Measurements from ENCODE around the gene SPTLC1. TPM values are rescaled to one million over a fixed set of nuclear protein-coding genes. Genes with fewer than 3 reads are reported as not detected.

Gene SPTLC1
- total and polyA plus RNA-seq, 2 of the 8 experiments (the other 6 are each of a cell fraction or from before 2014, with no cell fraction given), result 34.2 to 62.1 TPM

DNA sequence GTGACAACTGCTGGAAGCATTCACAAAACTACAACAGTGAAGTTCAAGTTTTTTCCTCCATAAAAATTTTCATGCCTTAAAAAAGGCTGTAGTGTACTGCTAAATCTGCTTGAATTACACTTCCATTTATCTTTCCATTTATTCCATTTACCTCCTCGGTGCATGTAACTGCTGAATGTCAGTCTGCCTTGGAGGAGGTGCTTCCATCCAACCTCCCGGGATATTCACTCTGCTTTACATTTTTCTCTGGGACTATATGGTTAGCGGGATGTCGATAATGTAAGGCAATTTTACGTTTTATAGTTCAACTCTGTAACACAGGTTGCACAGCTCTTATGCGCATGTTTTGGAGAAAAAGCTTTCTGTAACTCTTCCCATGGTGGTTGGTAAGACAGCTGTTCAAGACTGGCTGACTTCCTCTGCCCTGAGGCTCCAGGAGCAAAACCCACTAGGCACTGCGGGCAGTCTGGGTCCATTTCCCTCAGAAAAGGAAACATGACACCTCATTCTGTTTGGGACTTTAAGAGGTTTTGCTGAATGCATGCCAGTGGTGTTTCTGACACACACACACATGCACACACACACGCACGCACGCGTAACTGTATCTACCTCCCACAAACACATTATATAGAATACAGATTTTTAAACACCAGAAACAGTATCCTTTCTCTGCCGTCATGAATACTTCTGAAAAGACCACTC lies 66.1 kb downstream of the SPTLC1 start:
- H2AK5ac ChIP-seq (ENCODE audit: low read depth, low read length), result no peak overlapping the region
- H4K91ac ChIP-seq (replicated peaks; ENCODE audit: insufficient read length, low read length), result no peak overlapping the region
- FAIRE-seq (peak; percentile 74), DNase-seq (ENCODE audit: low read depth in 1 of 2, low spot score in 2 of 2) (no peak)
- H4K8ac ChIP-seq (ENCODE audit: extremely low read depth, insufficient read depth, low read length), result no peak overlapping the region
- peak overlapping the region; percentile 17; the same call in 1 of the 2 replicates for H3K18ac ChIP-seq (ENCODE audit: extremely low read depth, low read length)
- peak overlapping the region in 1 of 4 experiments; percentile 30; a peak in 2 of 8 replicates for H3K4me3 ChIP-seq (ENCODE audit: extremely low read depth in 1 of 4, insufficient read depth in 2 of 4, low read depth in 3 of 4, low read length in 4 of 4)
- H3K27ac ChIP-seq (ENCODE audit: low read depth, low read length), result no peak overlapping the region
- 58% methylated on average over 12 of the region's 12 CpGs; no CpG with 5 or more reads in 1 of the 2 experiments for WGBS, 2 experiments (ENCODE audit: extremely low coverage in 1 of 2, insufficient coverage in 1 of 2, insufficient read length in 1 of 2, insufficient replicate concordance in 2 of 2, low coverage in 1 of 2, low lambda C conversion rate in 2 of 2, missing lambda C conversion rate in 1 of 2)
- H2BK20ac ChIP-seq (ENCODE audit: low read length), result no peak overlapping the region
- H3K4ac ChIP-seq (replicated peaks; ENCODE audit: insufficient read length, low read depth, low read length), result no peak overlapping the region
- H3K27me3 ChIP-seq (replicated peaks in 1 of 4; ENCODE audit: control insufficient read depth in 3 of 4, extremely low read depth in 1 of 4, insufficient read depth in 3 of 4, low read length in 3 of 4), result no peaks in the 10 kb centered on the region
- POLR2A ChIA-PET (ENCODE audit: partially characterized antibody), result no interaction called here
- no peak overlapping the region for H3K23ac ChIP-seq (ENCODE audit: insufficient read length)
- H3K23me2 ChIP-seq (ENCODE audit: low read depth, low read length), result no peaks in the 10 kb centered on the region
- peak overlapping the region; percentile 32 to 35; a peak in 3 of 4 replicates for H3K4me2 ChIP-seq (ENCODE audit: insufficient read depth in 1 of 2, low read depth in 2 of 2, low read length in 2 of 2)
- no peak overlapping the region for H2BK120ac ChIP-seq (replicated peaks; ENCODE audit: low read depth, low read length)
- H3K56ac ChIP-seq (replicated peaks; ENCODE audit: insufficient read length, low read depth, low read length), result no peak overlapping the region
- no peak overlapping the region for H2BK15ac ChIP-seq (ENCODE audit: low read length)
- no peaks in the 10 kb centered on the region for H4K20me1 ChIP-seq (replicated peaks in 1 of 2; ENCODE audit: control insufficient read depth in 1 of 2, insufficient read depth in 2 of 2, low read length in 2 of 2)
- H3K14ac ChIP-seq (ENCODE audit: insufficient read length), result no peak overlapping the region
- no peak overlapping the region for H3K9ac ChIP-seq (replicated peaks in 1 of 4; ENCODE audit: extremely low read depth in 1 of 4, low read depth in 3 of 4, low read length in 3 of 4)
- 0 out of 4 replicates have a peak, but pooled peaks cover 0 to 6% of the 10 kb centered on the region in 2 experiments for H3K79me2 ChIP-seq (ENCODE audit: control insufficient read depth in 1 of 2, insufficient read depth in 2 of 2, low read length in 2 of 2)
- 0 out of 2 replicates have a peak, but pooled peaks cover 3% of the 10 kb centered on the region for H3K79me1 ChIP-seq (ENCODE audit: low read depth, low read length)
- CTCF ChIA-PET (ENCODE audit: partially characterized antibody), result no interaction called here
- no peak for TF ChIP-seq GABPA (IDR thresholded peaks at IDR 0.05; ENCODE audit: borderline replicate concordance, insufficient read depth, low read length)
- no peak; a peak in 1 of 4 replicates for TF ChIP-seq SIN3A (conservative IDR thresholded peaks at IDR 0.05 in 1 of 2, IDR thresholded peaks at IDR 0.05 in 1 of 2; ENCODE audit: low read depth in 1 of 2, low read length in 2 of 2)
- TF ChIP-seq, protein P1, sequence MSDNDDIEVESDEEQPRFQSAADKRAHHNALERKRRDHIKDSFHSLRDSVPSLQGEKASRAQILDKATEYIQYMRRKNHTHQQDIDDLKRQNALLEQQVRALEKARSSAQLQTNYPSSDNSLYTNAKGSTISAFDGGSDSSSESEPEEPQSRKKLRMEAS (IDR thresholded peaks at IDR 0.05), result 0 out of 2 replicates have a peak, but pooled peaks have one; percentile 17
- no peak for TF ChIP-seq HDAC2 (IDR thresholded peaks at IDR 0.05; ENCODE audit: borderline replicate concordance in 1 of 2, low read depth in 2 of 2, low read length in 2 of 2)
- TF ChIP-seq KDM5A (IDR thresholded peaks at IDR 0.05; ENCODE audit: low read length), result no peak
- no peak for TF ChIP-seq NRF1 (IDR thresholded peaks at IDR 0.05; ENCODE audit: low read depth, low read length)
- H4K5ac ChIP-seq (ENCODE audit: insufficient read length, low read depth, low read length), result peak overlapping the region; percentile 12
- H3K36me3 ChIP-seq (ENCODE audit: control insufficient read depth in 2 of 4, insufficient read depth in 4 of 4, low read length in 3 of 4), result peaks cover 9 to 34% (median 20%) of the 10 kb centered on the region in 4 experiments
- H2BK12ac ChIP-seq (ENCODE audit: low read depth, low read length), result no peak overlapping the region
- no peak overlapping the region for H2BK5ac ChIP-seq (ENCODE audit: low read depth, low read length)
- H2AFZ ChIP-seq (ENCODE audit: low read length), result no peak overlapping the region
- H3K9me3 ChIP-seq (ENCODE audit: insufficient read depth in 2 of 2, low read depth in 1 of 2, low read length in 1 of 2), result no peaks in the 10 kb centered on the region; a peak in 1 of 4 replicates
- peaks cover 0 to 16% (median 9%) of the 10 kb centered on the region in 4 experiments; a peak in 5 of 7 replicates for H3K4me1 ChIP-seq (replicated peaks in 1 of 4; ENCODE audit: control insufficient read depth in 3 of 4, insufficient read depth in 4 of 4, low read length in 3 of 4)
